ENCODE measurements around the gene PNMT. TPM values are rescaled to one million over a fixed set of nuclear protein-coding genes. Genes with fewer than 3 reads are reported as not detected.

Gene PNMT
- total RNA-seq, 1 donor from 2014 or later, result not detected

- FAIRE-seq, result no peak
- peak; percentile 94 for TF ChIP-seq CTCF (IDR thresholded peaks at IDR 0.05; ENCODE audit: insufficient read depth, low read length, severe bottlenecking)
- peak; percentile 13 for DNase-seq (ENCODE audit: low read depth)
- Histone ChIP-seq H3K36me3 (ENCODE audit: control insufficient read depth, insufficient read depth, low read length) (peaks cover 6% of the 10 kb centered on the region), H3K27me3 (ENCODE audit: control insufficient read depth, insufficient read depth, low read length) (no peaks in the 10 kb centered on the region), H3K4me3 (ENCODE audit: low read depth, low read length) (no peak overlapping the region)
These were observed 14.5 kb upstream of the PNMT start for GRCh38 chr17:39653662-39654331.

- Histone ChIP-seq H3K27me3 (ENCODE audit: control insufficient read depth, insufficient read depth, low read length) (no peaks in the 10 kb centered on the region), H3K36me3 (ENCODE audit: control insufficient read depth, insufficient read depth, low read length) (peaks cover 6% of the 10 kb centered on the region), H3K4me3 (ENCODE audit: low read depth, low read length) (no peak overlapping the region)
- DNase-seq (ENCODE audit: low read depth) (no peak), FAIRE-seq (no peak)
- no peak for TF ChIP-seq CTCF (IDR thresholded peaks at IDR 0.05; ENCODE audit: insufficient read depth, low read length, severe bottlenecking)
These were observed 13.1 kb upstream of the PNMT start for GRCh38 chr17:39655105-39655504.

GRCh38 chr17:39658346-39658745 lies 9.9 kb upstream of the PNMT start:
- no peak for DNase-seq (ENCODE audit: low read depth)
- FAIRE-seq, result no peak
- Histone ChIP-seq H3K27me3 (ENCODE audit: control insufficient read depth, insufficient read depth, low read length) (no peaks in the 10 kb centered on the region), H3K36me3 (ENCODE audit: control insufficient read depth, insufficient read depth, low read length) (peaks cover 14% of the 10 kb centered on the region), H3K4me3 (ENCODE audit: low read depth, low read length) (no peak overlapping the region)
- no peak for TF ChIP-seq CTCF (IDR thresholded peaks at IDR 0.05; ENCODE audit: insufficient read depth, low read length, severe bottlenecking)

- DNase-seq (ENCODE audit: low read depth), result no peak
- H3K36me3 ChIP-seq (ENCODE audit: control insufficient read depth, insufficient read depth, low read length), result peaks cover 14% of the 10 kb centered on the region
- no peak overlapping the region for H3K4me3 ChIP-seq (ENCODE audit: low read depth, low read length)
- H3K27me3 ChIP-seq (ENCODE audit: control insufficient read depth, insufficient read depth, low read length), result no peaks in the 10 kb centered on the region
- FAIRE-seq, result no peak
- no peak for TF ChIP-seq CTCF (IDR thresholded peaks at IDR 0.05; ENCODE audit: insufficient read depth, low read length, severe bottlenecking)
These were observed 9.5 kb upstream of the PNMT start for GRCh38 chr17:39658760-39659159.

GRCh38 chr17:39659279-39660010 lies 8.8 kb upstream of the PNMT start:
- H3K4me3 ChIP-seq (ENCODE audit: low read depth, low read length), result no peak overlapping the region
- no peak for TF ChIP-seq CTCF (IDR thresholded peaks at IDR 0.05; ENCODE audit: insufficient read depth, low read length, severe bottlenecking)
- peaks cover 14% of the 10 kb centered on the region for H3K36me3 ChIP-seq (ENCODE audit: control insufficient read depth, insufficient read depth, low read length)
- DNase-seq (ENCODE audit: low read depth), result no peak
- no peak for FAIRE-seq
- no peaks in the 10 kb centered on the region for H3K27me3 ChIP-seq (ENCODE audit: control insufficient read depth, insufficient read depth, low read length)
